Colon (tissue), 2 donors: ENCODE measurements around the gene OASL.
"Not testable (repeated sequence)": the region's sequence is repeated elsewhere in the genome, so short reads cannot be mapped to it uniquely, and the experiment has no call there.

ENCODE experiments used
- FAIRE-seq: peaks from 2 replicates; lab custom pipeline; 2012; peaks lifted over from hg19 to GRCh38; lab: Jason Lieb, UNC
- donor health status: control.
- donor health status: control.

Gene OASL

GRCh38 chr12:121059031-121059898 lies 20.2 kb upstream of the OASL start:
- no peak for FAIRE-seq

GRCh38 chr12:121057794-121058193 lies 18.7 kb upstream of the OASL start:
- FAIRE-seq, result no peak

GRCh38 chr12:121053706-121054105 lies 14.7 kb upstream of the OASL start:
- no peak for FAIRE-seq

GRCh38 chr12:121050725-121051124 lies 11.7 kb upstream of the OASL start:
- FAIRE-seq, result no peak

- FAIRE-seq, result no peak
Observed at GRCh38 chr12:121048442-121048841, 9.4 kb upstream of the OASL start.

- FAIRE-seq, result not testable (repeated sequence)
Observed at GRCh38 chr12:121047400-121047799, 8.4 kb upstream of the OASL start.

- FAIRE-seq, result no peak
Observed at GRCh38 chr12:121043067-121043466, 4.0 kb upstream of the OASL start.

GRCh38 chr12:121036810-121037326 lies 2.2 kb downstream of the OASL start:
- FAIRE-seq, result no peak

- FAIRE-seq, result no peak
Observed at GRCh38 chr12:121034616-121035305, 4.3 kb downstream of the OASL start.

- no peak for FAIRE-seq
Observed at GRCh38 chr12:121033625-121034349, 5.3 kb downstream of the OASL start.

GRCh38 chr12:121030576-121031212 lies 8.4 kb downstream of the OASL start:
- no peak for FAIRE-seq

GRCh38 chr12:121026274-121027045 lies 12.6 kb downstream of the OASL start:
- FAIRE-seq, result no peak

- no peak for FAIRE-seq
Observed at GRCh38 chr12:121025442-121026226, 13.4 kb downstream of the OASL start.

- FAIRE-seq, result no peak
Observed at GRCh38 chr12:121023799-121024198, 15.2 kb downstream of the OASL start.

- FAIRE-seq, result no peak
Observed at GRCh38 chr12:121022713-121023112, 16.3 kb downstream of the OASL start.

GRCh38 chr12:121021754-121022153 lies 17.3 kb downstream of the OASL start:
- FAIRE-seq, result no peak

- FAIRE-seq, result no peak
Observed at GRCh38 chr12:121018860-121019617, 20.0 kb downstream of the OASL start.

- no peak for FAIRE-seq
Observed at GRCh38 chr12:121017966-121018491, 21.0 kb downstream of the OASL start.
